GF-D8 (cell line): ENCODE measurements around the gene PSME2.

ENCODE experiments used
- DNase-seq: peaks from one replicate; lab custom pipeline; 2025; lab: John Stamatoyannopoulos, UW

Gene PSME2

GRCh38 chr14:24179294-24179960 is 33.0 kb upstream of the PSME2 start:
- DNase-seq: no peak

GRCh38 chr14:24178399-24179178 is 32.2 kb upstream of the PSME2 start:
- DNase-seq: no peak

- no peak for DNase-seq
Measured at GRCh38 chr14:24177891-24178290, 31.5 kb upstream of the PSME2 start.

GRCh38 chr14:24177041-24177825 is 30.8 kb upstream of the PSME2 start:
- no peak for DNase-seq

GRCh38 chr14:24176599-24176998 is 30.2 kb upstream of the PSME2 start:
- no peak for DNase-seq

- DNase-seq: no peak
Measured at GRCh38 chr14:24172871-24173281, 26.5 kb upstream of the PSME2 start.

- DNase-seq: no peak
Measured at GRCh38 chr14:24172261-24172860, 26.0 kb upstream of the PSME2 start.

- DNase-seq: no peak
Measured at GRCh38 chr14:24171422-24172260, 25.2 kb upstream of the PSME2 start, which contains the start of gene REC8. Gene REC8 (plus strand): TSS chr14:24172080. CDS start chr14:24172553, 473 bp downstream.

GRCh38 chr14:24167469-24168114 is 21.2 kb upstream of the PSME2 start:
- no peak for DNase-seq

- DNase-seq: no peak
Measured at GRCh38 chr14:24165785-24166184, 19.4 kb upstream of the PSME2 start.

- DNase-seq: no peak
Measured at GRCh38 chr14:24164518-24164991, 18.1 kb upstream of the PSME2 start.

GRCh38 chr14:24162093-24162492 is 15.7 kb upstream of the PSME2 start:
- no peak for DNase-seq

GRCh38 chr14:24160850-24161804 is 14.7 kb upstream of the PSME2 start, which contains the start of gene IRF9:
Gene IRF9 (plus strand): TSS chr14:24161265. CDS start chr14:24162145, 880 bp downstream.
- peak; percentile 70 for DNase-seq

GRCh38 chr14:24160499-24160849 is 14.1 kb upstream of the PSME2 start:
- no peak for DNase-seq

- no peak for DNase-seq
Measured at GRCh38 chr14:24159777-24160498, 13.5 kb upstream of the PSME2 start.

GRCh38 chr14:24157331-24157730 is 10.9 kb upstream of the PSME2 start:
- no peak for DNase-seq

- no peak for DNase-seq
Measured at GRCh38 chr14:24156840-24157239, 10.4 kb upstream of the PSME2 start.

- no peak for DNase-seq
Measured at GRCh38 chr14:24155100-24155499, 8.7 kb upstream of the PSME2 start.
